GM19452 (cell line): ENCODE results near the gene NPEPPS.
"Not testable (repeated sequence)": the region's sequence is repeated elsewhere in the genome, so short reads cannot be mapped to it uniquely, and the experiment has no call there.

Experiments
- ATAC-seq: cut with Tn5 transposase; IDR thresholded peaks from one replicate; pipeline ENCODE4 v1.9.1; 2021; ENCODE audit not compliant: unreplicated experiment

Gene NPEPPS

DNA sequence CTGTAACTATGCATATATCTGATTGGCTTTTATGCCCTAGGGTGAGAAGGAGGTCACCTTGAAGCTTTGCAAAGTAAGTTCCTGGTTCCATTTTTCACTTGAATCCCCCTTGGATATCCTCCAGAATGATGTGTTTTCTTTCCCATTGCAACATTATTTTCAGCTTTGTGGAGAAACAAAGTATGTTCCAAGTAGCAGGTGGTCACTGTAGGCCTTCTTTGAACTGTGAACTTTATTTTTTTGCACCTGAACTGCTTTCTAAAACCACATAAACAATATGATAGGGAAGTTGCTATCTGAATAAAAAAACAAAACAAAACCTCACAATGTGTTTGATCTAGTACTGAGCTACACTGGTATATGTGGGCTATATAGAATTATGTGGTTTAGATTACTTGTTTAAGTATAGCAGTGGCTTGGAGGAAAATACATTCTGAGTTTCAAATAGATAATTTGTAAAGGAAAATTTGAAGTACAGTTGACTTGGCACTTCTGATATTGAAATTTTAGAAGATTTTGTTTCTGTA is 29.7 kb downstream of the NPEPPS start:
- not testable (repeated sequence) for ATAC-seq

DNA sequence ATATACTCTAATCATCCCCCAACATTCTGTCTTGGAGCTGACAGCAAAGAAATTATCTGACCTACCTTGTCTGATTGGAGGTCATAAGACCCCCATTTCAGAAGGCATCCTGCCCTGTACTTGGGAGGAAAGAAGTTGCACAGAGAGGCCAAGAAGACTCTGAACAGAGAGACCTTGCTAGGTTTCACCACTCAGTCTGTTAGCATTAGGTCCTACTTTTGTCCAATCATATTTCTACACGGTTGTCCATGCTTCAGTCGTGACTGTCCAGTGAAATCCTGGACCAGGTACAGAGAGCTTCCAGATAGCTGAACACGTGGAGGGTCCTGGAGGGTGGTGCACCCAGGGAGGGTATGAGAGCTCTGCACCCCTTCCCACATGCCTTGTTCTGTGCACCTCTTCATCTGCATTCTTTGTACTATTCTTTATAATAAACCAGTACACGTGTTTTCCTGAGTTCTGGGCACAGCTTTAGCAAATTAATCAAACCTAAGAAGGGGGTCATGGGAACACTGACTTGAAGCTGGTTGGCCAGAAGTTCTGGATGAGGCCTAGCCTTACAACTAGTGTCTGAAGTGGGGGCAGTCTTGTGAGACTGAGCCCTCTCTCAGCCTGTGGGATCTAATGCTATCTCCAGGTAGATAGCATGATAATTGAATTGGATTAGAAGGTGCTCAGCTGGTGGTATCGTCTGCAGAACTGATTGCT is 30.9 kb downstream of the NPEPPS start:
- ATAC-seq: not testable (repeated sequence)

DNA sequence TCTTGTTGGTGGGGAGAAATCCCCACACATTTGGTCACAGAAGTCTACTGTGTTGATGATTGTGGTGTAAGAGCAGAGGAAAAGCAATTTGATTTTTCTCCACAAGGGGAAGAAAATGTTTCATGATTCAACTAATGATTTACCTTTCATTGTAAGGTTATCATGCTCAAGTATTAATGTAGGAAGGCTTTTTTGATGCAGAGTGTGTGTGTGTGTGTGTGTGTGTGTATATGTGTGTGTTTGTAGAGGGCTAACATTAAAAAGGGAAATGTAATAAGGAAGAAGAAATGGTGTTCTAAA is 31.4 kb downstream of the NPEPPS start:
- not testable (repeated sequence) for ATAC-seq

DNA sequence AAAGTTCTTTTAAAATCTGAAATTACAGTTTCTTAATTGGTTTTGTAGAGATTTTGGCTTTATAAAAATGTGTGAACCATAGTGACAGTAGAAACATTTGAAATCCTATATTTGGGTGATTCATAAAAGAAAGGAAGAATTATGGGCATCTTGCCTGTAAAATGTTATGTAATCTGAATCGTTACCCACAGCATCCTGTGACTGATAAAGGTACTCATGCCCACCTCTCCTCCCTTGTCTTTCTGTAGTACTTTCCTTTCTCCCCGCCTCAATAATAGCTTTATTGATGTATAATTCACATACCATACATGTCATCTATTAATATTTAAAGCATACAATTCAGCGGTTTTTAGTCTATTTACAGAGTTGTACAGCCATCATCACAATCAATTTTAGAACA is 36.4 kb downstream of the NPEPPS start:
- ATAC-seq: not testable (repeated sequence)

DNA sequence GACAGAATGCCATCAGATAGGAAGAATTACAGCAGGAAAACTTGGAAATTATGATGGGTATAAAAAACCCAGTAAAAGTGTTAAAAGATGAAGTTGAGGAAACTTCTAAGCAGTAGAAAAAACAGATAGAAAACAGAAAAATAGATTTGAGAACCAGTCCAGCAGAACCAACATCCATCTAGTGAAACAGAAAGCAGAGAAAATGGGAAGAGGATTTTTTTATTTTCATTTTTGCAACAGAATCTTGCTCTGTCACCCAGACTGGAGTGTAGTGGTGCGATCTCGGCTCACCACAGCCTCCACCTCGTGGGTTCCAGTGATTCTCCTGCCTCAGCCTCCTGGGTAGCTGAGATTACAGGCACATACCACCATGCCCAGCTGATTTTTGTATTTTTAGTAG is 41.7 kb downstream of the NPEPPS start:
- not testable (repeated sequence) for ATAC-seq

DNA sequence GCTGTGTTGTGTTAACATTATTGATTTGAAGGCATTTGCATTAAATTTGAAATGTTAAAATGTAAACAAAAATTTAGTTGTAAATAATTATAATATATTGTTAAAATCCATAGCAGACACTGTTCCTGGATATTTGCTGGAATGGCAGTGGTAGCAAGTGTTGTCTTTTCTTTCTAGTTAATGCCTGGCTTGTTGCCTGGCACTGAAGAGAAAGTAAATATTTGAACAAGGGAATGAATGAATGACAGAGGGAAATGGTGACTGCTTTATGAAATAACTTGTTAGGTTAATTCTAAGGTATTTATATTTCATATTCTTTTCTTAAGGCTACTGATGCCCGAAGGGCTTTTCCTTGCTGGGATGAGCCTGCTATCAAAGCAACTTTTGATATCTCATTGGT is 51.5 kb downstream of the NPEPPS start:
- not testable (repeated sequence) for ATAC-seq

DNA sequence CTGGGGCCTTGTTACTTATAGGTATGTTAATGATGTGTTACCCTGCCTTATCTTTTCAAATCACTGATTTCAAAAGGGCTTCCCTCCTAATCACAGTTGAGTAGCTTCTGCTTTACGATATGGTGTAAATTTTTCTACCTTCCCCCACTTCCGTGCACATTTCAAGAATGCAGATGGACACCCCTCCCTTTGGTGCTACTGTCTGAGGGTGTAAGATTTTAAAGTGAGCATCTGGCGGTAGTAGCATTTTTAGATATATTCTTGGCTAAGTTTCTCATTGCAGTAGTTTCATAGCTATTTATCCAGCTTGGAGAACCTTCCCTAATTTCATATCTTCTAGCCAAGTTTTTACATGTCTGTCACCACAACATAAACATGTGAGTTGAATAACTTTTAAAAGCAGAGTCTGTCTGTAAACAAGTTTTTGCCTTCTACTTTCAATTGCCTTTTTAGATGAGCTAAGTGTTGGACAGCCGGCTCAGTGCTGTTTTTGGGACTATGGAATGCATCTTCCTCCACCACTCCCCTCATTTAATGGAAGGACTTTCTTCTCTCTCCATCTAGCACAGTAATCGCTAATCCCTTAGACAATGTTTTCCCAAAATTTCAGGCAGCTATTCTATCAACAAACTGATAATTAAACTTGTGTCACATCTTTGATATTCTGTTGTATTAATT is 55.6 kb downstream of the NPEPPS start:
- not testable (repeated sequence) for ATAC-seq

DNA sequence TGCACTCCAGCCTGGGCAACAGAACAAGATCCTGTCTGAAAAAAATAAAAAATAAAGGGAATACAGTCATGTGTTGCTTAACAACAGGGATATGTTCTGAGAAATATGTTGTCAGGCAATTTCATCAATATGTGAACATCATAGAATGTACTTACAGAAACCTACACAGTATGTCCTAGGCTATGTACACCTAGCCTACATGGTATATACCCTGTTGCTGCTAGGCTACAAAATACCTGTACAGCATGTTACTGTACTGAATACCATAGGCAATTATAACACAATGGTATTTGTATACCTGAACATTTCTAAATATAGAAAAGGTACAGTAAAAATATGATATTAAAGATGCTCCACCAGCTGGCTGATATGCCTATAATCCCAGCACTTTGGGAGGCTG is 62.6 kb downstream of the NPEPPS start:
- ATAC-seq: not testable (repeated sequence)

DNA sequence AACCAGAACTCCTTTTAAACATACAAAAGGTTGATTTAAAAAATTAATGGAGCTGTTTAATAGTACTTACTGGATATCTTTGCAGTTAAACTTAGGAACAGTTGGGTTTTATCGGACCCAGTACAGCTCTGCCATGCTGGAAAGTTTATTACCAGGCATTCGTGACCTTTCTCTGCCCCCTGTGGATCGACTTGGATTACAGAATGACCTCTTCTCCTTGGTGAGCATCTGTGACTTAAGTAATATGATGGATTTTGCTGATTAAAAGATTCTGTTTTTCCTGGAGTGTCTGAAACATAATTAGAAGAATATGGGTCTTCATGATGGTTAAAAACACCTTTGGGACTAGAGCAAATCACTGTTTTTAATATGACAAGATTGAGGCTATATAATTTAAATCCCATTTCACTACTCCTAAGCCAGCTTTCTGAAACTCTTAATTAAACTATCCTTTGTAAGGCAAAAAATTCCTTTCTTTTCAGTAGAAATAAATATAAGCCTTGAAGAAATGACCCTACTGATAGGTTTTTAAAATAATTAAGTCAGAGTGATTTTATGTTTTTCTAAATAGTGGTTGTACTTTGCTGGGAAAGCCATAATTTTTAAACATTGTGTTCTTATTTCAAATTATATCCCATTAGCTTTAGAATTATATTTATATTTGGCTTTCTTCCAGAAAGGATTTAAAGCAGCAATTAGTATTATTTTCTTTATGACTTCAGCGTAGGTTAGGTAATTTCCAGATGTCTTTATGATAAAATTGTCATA is 73.1 kb downstream of the NPEPPS start:
- no peak for ATAC-seq

DNA sequence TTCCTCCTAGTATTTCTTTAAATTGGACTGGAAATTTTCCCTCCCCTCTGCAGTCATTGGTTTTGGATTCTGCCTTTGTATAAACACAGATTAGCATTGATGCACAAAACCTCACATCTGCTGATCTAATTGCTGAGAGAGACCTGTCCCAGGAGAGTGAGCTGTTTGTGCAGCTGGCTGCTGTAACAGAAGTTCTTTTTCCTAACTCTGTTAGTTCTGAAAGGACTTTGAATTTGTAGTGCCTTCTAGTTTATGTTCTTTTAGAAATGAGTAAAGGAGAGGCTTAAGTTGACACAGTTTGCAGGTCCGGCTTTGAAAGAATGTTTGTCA is 73.7 kb downstream of the NPEPPS start:
- ATAC-seq: no peak

DNA sequence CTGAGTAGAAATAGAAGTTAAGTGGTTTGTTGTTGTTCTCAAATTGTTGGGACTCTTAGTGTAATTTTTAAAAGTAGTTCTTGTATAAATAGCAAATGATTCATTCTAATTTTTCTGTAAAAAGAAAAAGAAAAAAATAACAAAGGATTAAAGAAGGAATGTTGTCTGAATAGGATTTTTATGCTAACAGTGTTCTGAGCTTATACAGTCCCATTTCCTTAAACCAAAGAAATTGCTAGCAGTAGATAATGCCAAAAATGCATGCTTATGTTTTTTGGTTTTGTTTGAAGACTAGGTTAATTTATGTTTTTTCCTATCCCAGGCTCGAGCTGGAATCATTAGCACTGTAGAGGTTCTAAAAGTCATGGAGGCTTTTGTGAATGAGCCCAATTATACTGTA is 74.1 kb downstream of the NPEPPS start:
- ATAC-seq: no peak

DNA sequence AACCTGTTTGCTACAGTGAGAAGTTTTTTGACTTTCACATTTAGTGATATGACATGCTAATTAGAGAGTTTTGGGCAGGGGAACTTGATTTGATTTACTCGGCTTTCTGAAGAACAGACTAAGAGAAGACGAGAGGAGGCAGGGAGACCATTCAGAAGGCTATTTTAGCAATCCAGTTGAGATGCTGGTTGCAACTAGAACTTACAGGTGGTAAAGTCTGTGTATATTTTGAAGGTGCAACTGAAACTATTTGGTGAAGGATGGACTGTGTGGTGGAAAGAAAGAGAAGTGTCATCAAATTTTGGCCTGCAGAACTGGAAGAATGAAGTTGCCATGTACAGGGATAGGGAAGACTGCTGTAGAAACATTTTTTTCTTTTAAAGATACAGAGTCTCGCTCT is 76.6 kb downstream of the NPEPPS start:
- ATAC-seq: no peak

DNA sequence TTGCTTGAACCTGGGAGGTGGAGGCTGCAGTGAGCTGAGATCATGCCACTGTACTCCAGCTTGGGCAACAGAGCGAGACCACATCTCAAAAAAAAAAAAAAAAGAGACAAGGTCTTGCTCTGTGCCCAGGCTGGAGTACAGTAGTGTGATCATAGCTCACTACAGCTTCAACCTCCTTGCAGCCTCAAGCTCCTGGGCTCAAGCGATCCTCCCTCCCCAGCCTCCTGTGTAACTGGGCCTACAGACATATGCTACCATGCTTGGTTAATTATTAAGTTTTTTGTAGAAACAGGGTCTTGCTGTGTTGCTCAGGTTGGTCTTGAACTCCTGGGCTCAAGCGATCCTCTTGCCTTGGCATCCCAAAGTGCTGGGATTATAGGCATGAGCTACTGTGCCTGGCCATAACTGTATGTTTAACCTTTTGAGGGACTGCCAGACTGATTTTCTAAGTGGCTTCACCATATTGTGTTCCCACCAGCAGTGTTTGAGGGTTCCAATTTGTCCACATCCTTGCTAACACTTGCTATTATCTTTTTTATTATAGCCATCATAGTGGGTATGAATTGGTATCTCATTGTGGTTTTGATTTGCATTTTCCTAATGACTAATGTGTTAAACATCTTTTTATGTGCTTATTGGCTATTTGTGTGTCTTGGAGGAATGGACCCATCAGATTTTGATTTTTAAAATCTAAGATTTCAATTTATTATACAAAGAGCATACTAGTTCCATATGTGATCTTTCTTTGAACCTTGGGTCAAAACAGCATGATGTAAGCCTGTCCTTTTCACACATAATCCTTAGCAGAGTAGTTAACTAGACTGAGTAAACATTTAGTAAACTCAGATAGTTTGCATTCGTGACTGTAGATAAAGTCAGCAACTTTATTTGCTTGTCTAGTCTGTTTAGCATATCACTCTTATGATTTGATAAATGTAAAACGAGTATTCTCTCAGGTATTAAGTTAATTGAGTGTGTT is 80.8 kb downstream of the NPEPPS start:
- ATAC-seq: no peak

DNA sequence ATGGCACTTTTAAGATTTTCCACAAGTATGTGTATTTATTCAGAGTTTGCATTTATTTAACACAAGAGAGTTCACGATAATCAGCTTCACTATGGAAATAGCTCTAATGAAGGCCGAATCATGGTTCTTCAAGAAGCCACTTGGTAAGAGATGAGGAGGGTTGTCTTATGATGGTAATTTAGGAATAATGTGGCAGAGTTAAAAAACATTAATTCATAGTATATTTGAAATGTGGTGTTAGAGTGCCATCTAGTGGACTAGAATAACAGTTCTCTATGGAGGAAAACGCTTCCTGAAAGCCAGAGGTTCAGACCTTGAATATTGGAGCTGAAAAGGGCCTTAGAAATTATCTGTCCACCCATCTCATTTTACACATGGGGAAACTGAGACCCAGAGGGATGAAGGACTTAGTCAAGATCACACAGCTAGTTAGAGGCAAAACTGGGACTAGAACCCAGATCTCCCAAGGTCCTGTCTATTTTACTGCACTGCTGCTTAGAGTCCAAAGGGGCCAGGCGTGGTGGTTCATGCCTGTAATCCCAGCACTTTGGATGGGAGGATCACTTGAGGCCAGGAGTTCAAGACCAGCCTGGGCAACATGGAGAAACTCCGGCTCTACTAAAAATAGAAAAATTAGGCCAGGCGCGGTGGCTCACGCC is 85.0 kb downstream of the NPEPPS start:
- no peak for ATAC-seq

DNA sequence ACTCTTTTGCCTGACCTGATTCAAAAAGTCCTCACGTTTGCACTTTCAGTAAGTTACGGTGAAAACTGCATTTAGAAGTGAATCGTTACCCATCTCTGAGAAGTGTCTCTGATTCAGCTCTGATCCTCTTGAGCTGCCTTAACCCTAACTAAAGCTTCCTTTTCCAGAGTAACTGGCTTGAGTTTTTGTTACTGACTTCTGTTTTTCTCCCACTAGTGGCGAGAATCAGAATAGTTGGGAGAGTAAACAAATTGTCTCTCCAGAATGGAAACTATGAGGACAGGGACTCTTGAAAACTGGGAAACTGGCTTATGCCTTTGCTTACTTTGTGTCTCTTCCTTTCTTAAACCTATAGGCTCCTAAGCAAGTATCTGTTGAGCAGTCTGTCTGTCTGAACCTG is 87.5 kb downstream of the NPEPPS start:
- ATAC-seq: no peak

DNA sequence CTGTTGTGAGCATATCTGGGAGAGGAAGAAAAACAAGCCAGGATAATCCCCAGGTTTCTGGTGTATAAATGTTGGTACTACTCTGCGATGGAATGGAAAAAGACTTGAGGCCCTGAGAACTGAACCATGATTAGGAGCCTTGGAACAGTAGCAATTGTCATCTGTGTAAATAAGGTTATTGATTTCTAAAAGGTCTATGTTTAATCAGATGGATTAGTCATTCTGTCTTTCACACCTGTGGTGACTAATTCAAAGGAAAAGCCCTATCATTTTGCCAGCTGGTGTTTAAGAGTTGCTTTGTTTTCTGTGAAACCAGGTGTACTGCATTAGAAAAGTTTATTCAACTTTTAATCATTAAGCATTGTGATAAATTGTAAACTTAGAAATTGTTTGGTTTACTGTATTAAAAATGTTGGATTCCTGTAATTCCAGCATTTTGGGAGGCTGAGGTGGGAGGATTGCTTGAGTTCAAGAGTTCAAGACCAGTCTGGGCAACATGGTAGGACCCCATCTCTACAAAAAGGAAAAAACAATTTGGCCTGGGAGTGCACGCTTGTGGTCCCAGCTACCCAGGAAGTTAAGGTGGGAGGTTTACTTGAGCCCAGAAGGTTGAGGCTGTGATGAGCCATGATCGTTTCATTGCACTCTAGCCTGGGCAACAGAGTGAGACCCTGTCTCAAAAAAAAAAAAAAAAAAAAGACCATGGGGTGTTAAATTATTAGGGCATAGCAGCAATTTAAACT is 89.8 kb downstream of the NPEPPS start:
- no peak for ATAC-seq

DNA sequence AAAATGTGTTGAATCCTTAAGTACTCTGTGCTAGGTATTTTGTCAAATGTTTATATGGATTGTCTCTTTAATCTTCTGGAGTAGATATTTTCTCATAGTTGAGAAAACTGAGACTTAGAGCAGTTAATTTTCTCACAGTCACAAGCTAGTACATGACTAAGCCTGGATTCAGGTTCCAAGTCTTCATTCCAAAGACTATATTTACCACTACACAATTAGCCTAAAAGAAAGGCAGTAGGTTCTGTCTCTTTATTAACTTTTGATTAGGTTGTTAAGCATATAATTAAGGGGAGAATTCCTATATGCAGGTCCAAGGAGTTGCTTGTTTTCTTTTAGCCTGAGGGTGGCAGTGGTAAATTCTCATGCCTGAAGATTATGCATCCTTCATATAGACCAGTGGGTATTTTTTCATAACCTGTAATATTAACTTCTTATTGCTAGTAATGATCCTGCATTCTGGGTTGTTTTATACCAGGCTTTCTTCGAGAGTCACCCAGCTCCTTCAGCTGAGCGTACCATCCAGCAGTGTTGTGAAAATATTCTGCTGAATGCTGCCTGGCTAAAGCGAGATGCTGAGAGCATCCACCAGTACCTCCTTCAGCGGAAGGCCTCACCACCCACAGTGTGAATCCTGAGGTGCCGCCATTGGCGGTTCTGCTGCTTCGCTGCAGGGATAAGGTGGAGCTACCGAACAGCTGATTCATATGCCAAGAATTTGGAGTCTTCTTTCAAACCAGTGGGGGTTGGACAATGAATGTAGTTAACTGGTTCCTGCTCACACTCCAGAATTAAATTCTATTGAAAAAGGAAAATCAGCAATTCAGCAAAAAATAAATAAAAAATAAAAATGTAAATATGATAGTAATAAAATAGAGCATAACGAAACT is 90.6 kb downstream of the NPEPPS start:
- no peak for ATAC-seq

DNA sequence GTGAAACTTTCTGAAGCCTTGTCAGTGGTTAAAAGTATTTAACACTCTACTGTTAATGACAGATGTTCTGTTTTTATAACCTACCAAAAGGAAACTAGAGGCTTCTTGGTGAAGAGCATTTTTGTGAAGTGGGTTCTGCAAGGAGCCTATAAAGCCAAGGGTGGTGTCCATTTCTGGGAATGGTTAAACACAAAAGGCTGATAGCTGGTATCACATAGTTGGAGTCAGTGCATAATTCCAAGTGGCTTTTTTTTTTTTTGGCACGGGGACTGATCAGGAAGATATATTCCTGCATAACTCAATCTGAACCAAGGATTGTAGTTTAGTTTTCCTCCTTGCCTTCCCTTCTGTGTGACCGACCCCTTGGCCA is 91.3 kb downstream of the NPEPPS start:
- no peak for ATAC-seq

DNA sequence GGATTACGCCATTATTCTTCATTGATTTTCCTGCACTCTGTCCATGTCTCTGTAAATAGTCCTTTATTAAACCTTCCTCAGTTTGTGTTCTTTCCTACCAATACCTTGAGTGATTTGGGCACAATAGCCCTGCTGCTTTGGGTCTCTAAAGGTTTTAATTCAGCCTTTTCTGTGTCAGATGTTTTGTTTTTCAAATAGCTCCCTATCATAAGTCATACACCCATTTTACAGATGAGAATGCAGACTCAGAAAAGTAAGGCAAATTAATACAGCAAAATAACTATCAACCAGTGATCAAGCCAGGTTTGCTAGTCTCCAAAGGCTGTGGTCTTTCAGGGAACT is 93.8 kb downstream of the NPEPPS start:
- no peak for ATAC-seq
